DMS114 treated with DMSO at 0.1 percent for 48 hours (cell line): ENCODE results near the gene NEK7.
"Not testable (repeated sequence)": the region's sequence is repeated elsewhere in the genome, so short reads cannot be mapped to it uniquely, and the experiment has no call there.

Experiments
- DNase-seq: peaks from one replicate; lab custom pipeline; 2025; ENCODE audit not compliant: unreplicated experiment; lab: John Stamatoyannopoulos, UW

The NEK7 gene

GRCh38 chr1:198156745-198157240 is at the start of gene NEK7:
TSS of gene NEK7 (plus strand) at chr1:198156998. CDS start at chr1:198232581, 75,583 bp downstream.
- peak; percentile 68 for DNase-seq

GRCh38 chr1:198107091-198107501 is 49.7 kb upstream of the NEK7 start:
- DNase-seq = no peak

- DNase-seq = no peak
These were observed 48.0 kb upstream of the NEK7 start for GRCh38 chr1:198108636-198109370.

GRCh38 chr1:198109371-198109715 is 47.5 kb upstream of the NEK7 start:
- no peak for DNase-seq

GRCh38 chr1:198113342-198113750 is 43.5 kb upstream of the NEK7 start:
- DNase-seq = no peak

- no peak for DNase-seq
These were observed 40.7 kb upstream of the NEK7 start for GRCh38 chr1:198116069-198116468.

- DNase-seq = no peak
These were observed 40.3 kb upstream of the NEK7 start for GRCh38 chr1:198116469-198116868.

GRCh38 chr1:198117267-198117666 is 39.5 kb upstream of the NEK7 start:
- no peak for DNase-seq

GRCh38 chr1:198118134-198118533 is 38.7 kb upstream of the NEK7 start:
- no peak for DNase-seq

- DNase-seq = no peak
These were observed 36.9 kb upstream of the NEK7 start for GRCh38 chr1:198119906-198120305.

- DNase-seq = no peak
These were observed 35.6 kb upstream of the NEK7 start for GRCh38 chr1:198121056-198121826.

GRCh38 chr1:198122693-198123092 is 34.1 kb upstream of the NEK7 start:
- DNase-seq = no peak

- DNase-seq = no peak
These were observed 33.7 kb upstream of the NEK7 start for GRCh38 chr1:198123133-198123532.

GRCh38 chr1:198124673-198125072 is 32.1 kb upstream of the NEK7 start:
- no peak for DNase-seq

GRCh38 chr1:198125995-198126735 is 30.6 kb upstream of the NEK7 start:
- no peak for DNase-seq

- DNase-seq = no peak
These were observed 28.3 kb upstream of the NEK7 start for GRCh38 chr1:198128533-198128932.

GRCh38 chr1:198130053-198130452 is 26.7 kb upstream of the NEK7 start:
- DNase-seq = not testable (repeated sequence)

GRCh38 chr1:198132060-198132781 is 24.6 kb upstream of the NEK7 start:
- DNase-seq = no peak

GRCh38 chr1:198134252-198134651 is 22.5 kb upstream of the NEK7 start:
- DNase-seq = no peak

- no peak for DNase-seq
These were observed 21.4 kb upstream of the NEK7 start for GRCh38 chr1:198135366-198135765.
